HCT116 (cell line): Measurements from ENCODE around the gene WDR5. TPM values are rescaled to one million over a fixed set of nuclear protein-coding genes. Genes with fewer than 3 reads are reported as not detected.

Source experiments
- ATAC-seq: fragments of 200-7000 bp; cut with Tn5 transposase; 2 replicates; pipeline ENCODE4 v1.9.1; 2020; ENCODE audit warnings: mild to moderate bottlenecking, moderate library complexity
- BruUV-seq: library from RNA; stranded (reverse); fragments of 400-500 nt; replicated peaks from 2 replicates; lab custom pipeline; 2021; lab: Mats Ljungman, UMichigan
- CTCF ChIA-PET: fragments of 300-600 bp; sonication (Branson Sonifier 250); formaldehyde crosslinking; loops from one replicate; lab custom pipeline; 2021; ENCODE audit warnings: antibody characterized with exemption; lab: Charles Lee
- POLR2A ChIA-PET: fragments of 300-600, 350-600 bp; sonication (Branson Sonifier 250); formaldehyde crosslinking; loops from one replicate; lab custom pipeline; 2021; ENCODE audit warnings: antibody characterized with exemption; lab: Charles Lee
- RAD21 ChIA-PET, 2 experiments: fragments of 300-600 bp; sonication (Branson Sonifier 250); formaldehyde crosslinking; loops; one replicate each; lab custom pipeline; 2023; ENCODE audit warnings: low total read pairs in 2 of 2; ENCODE audit not compliant: uncharacterized antibody in 2 of 2, unreplicated experiment in 2 of 2, low non-redundant PET in 1 of 2; lab: Charles Lee
- DNase-seq: peaks from one replicate; pipeline ENCODE4 v3.0.0-alpha.2; 2010; ENCODE audit warnings: low read depth, low spot score
- H2AFZ ChIP-seq: fragments of 200-600 bp; shearing (Covaris generic), sonication (generic); 2 replicates; pipeline ENCODE4 v1.6.1; 2017; ENCODE audit warnings: low read depth, mixed run types, mixed read lengths, antibody characterized with exemption, low read length; ENCODE audit not compliant: poor library complexity, severe bottlenecking
- H3K27ac ChIP-seq: 2 replicates; pipeline ENCODE4 v1.5.1; 2012; ENCODE audit warnings: low read depth, low read length
- H3K27me3 ChIP-seq: fragments of 200-600 bp; sonication (generic); 2 replicates; pipeline ENCODE4 v1.6.1; 2016; ENCODE audit warnings: mixed run types, low read length, mixed read lengths; ENCODE audit not compliant: insufficient read depth
- H3K36me3 ChIP-seq, 2 experiments: fragments of 200-500 bp in 1 of 2; fragments of 200-600 bp in 1 of 2; sonication (Bioruptor generic) in 1 of 2; sonication (generic) in 1 of 2; 2 replicates each; pipeline versions ENCODE4 v1.5.1 to v1.6.1; 2014 to 2016; ENCODE audit warnings: low read length in 2 of 2, inconsistent platforms in 1 of 2, mixed read lengths in 1 of 2, mixed run types in 1 of 2; ENCODE audit not compliant: insufficient read depth in 2 of 2, control insufficient read depth in 1 of 2
- H3K4me1 ChIP-seq, 2 experiments: fragments of 200-600 bp in 1 of 2; sonication (generic) in 1 of 2; 2 replicates each; pipeline versions ENCODE4 v1.5.1 to v1.6.1; 2012 to 2017; ENCODE audit warnings: low read length in 2 of 2, inconsistent platforms in 1 of 2, mild to moderate bottlenecking in 1 of 2, mixed read lengths in 1 of 2, mixed run types in 1 of 2, moderate library complexity in 1 of 2; ENCODE audit not compliant: insufficient read depth in 2 of 2, control insufficient read depth in 1 of 2
- H3K4me2 ChIP-seq: fragments of 200-600 bp; sonication (generic); 2 replicates; pipeline ENCODE4 v1.6.1; 2017; ENCODE audit warnings: mixed run types, low read length, mixed read lengths
- H3K4me3 ChIP-seq, 2 experiments: fragments of 200-600 bp in 1 of 2; sonication (generic) in 1 of 2; replicated peaks in 1 of 2; 2 replicates each; pipeline ENCODE4 v1.5.1; 2011 to 2016; ENCODE audit warnings: low read length in 2 of 2, control low read depth in 1 of 2, low read depth in 1 of 2, mild to moderate bottlenecking in 1 of 2, mixed read lengths in 1 of 2, mixed run types in 1 of 2
- H3K79me2 ChIP-seq: fragments of 200-600 bp; sonication (generic); 2 replicates; pipeline ENCODE4 v1.6.1; 2017; ENCODE audit warnings: mild to moderate bottlenecking, mixed run types, low read length, moderate library complexity, mixed read lengths; ENCODE audit not compliant: insufficient read depth
- H3K9ac ChIP-seq: fragments of 200-600 bp; sonication (generic); 2 replicates; pipeline ENCODE4 v1.6.1; 2016; ENCODE audit warnings: low read length, mixed read lengths
- H3K9me2 ChIP-seq: fragments of 200-600 bp; sonication (generic), shearing (Covaris generic); 2 replicates; pipeline ENCODE4 v1.6.1; 2017; ENCODE audit warnings: mixed run types, mild to moderate bottlenecking, moderate library complexity; ENCODE audit not compliant: insufficient read depth
- H3K9me3 ChIP-seq, 2 experiments: fragments of 200-500 bp in 1 of 2; fragments of 200-600 bp in 1 of 2; sonication (Bioruptor generic) in 1 of 2; sonication (generic) in 1 of 2; 2 replicates each; pipeline ENCODE4 v1.6.1; 2014 to 2017; ENCODE audit warnings: low read length in 2 of 2, mixed read lengths in 2 of 2, inconsistent platforms in 1 of 2, low read depth in 1 of 2, mild to moderate bottlenecking in 1 of 2, mixed run types in 1 of 2, moderate library complexity in 1 of 2; ENCODE audit not compliant: control insufficient read depth in 1 of 2, insufficient read depth in 1 of 2
- H4K20me1 ChIP-seq: fragments of 200-600 bp; sonication (generic), shearing (Covaris generic); 2 replicates; pipeline ENCODE4 v1.6.1; 2017; ENCODE audit warnings: mixed run types, mild to moderate bottlenecking, moderate library complexity; ENCODE audit not compliant: insufficient read depth
- ELF1 ChIP-seq: IDR thresholded peaks from 2 replicates; pipeline ENCODE4 v1.6.1; 2012; ENCODE audit warnings: low read depth, borderline replicate concordance
- EZH2phosphoT487 ChIP-seq: fragments of 200-600 bp; IDR thresholded peaks from 2 replicates; pipeline ENCODE4 v1.6.1; 2018; ENCODE audit warnings: antibody characterized with exemption, borderline replicate concordance
- FOSL1 ChIP-seq: IDR thresholded peaks from 2 replicates; pipeline ENCODE4 v1.6.1; 2012; ENCODE audit warnings: low read depth
- POLR2A ChIP-seq: IDR thresholded peaks from 2 replicates; pipeline ENCODE4 v1.7.0; 2011; ENCODE audit warnings: borderline replicate concordance; ENCODE audit not compliant: insufficient read depth, insufficient read length; ENCODE audit errors: extremely low read depth
- RAD21 ChIP-seq: IDR thresholded peaks from 2 replicates; pipeline ENCODE4 v1.6.1; 2012; ENCODE audit warnings: low read depth, mild to moderate bottlenecking
- SIN3A ChIP-seq: IDR thresholded peaks from 2 replicates; pipeline ENCODE4 v1.6.1; 2012; ENCODE audit warnings: low read depth
- SP1 ChIP-seq: IDR thresholded peaks from 2 replicates; pipeline ENCODE4 v1.6.1; 2012; ENCODE audit warnings: low read depth
- SRF ChIP-seq: IDR thresholded peaks from 2 replicates; pipeline ENCODE4 v1.6.1; 2012; ENCODE audit warnings: low read depth
- TCF7L2 ChIP-seq: IDR thresholded peaks from 2 replicates; pipeline ENCODE4 v1.7.0; 2011; ENCODE audit warnings: borderline replicate concordance, inconsistent platforms; ENCODE audit not compliant: insufficient read depth, insufficient read length; ENCODE audit errors: extremely low read depth
- YY1 ChIP-seq: IDR thresholded peaks from 2 replicates; pipeline ENCODE4 v1.6.1; 2011; ENCODE audit warnings: low read length, low read depth, moderate library complexity, mild to moderate bottlenecking; ENCODE audit not compliant: insufficient replicate concordance; ENCODE audit errors: extremely low read depth
- ZNF274 ChIP-seq: fragments of 200-500 bp; sonication (Bioruptor generic); IDR thresholded peaks from 2 replicates; pipeline ENCODE4 v1.6.1; 2014; ENCODE audit warnings: mild to moderate bottlenecking, low read depth, low read length, inconsistent platforms
- intact Hi-C: fragments of 100-400 bp; cut with micrococcal nuclease; formaldehyde crosslinking; loops from 2 replicates; pipeline ENCODE4 v1.10.0; 2022
- total RNA-seq: library from RNA; stranded (reverse); gene quantifications from one replicate; pipeline ENCODE4 v1.2.1, GENCODE V29; 2021; ENCODE audit not compliant: unreplicated experiment
- TF ChIP-seq, protein P1 (sequence below): IDR thresholded peaks from 2 replicates; pipeline ENCODE4 v1.6.1; 2012
- TF ChIP-seq, protein P2 (sequence below), 3 experiments: fragments of 200-600 bp in 1 of 3; sonication (generic) in 1 of 3; IDR thresholded peaks in 2 of 3; conservative IDR thresholded peaks in 1 of 3; 2 replicates each; pipeline ENCODE4 v1.5.1; 2012 to 2017; ENCODE audit warnings: low read depth in 2 of 3, low read length in 2 of 3, antibody characterized with exemption in 1 of 3, borderline replicate concordance in 1 of 3, control low read depth in 1 of 3, mild to moderate bottlenecking in 1 of 3, mixed read lengths in 1 of 3, mixed run types in 1 of 3, moderate library complexity in 1 of 3; ENCODE audit not compliant: insufficient read depth in 1 of 3

Gene WDR5
- total RNA-seq, 1 experiment from 2014 or later: 55.8 TPM

GRCh38 chr9:134180786-134181647 is 45.1 kb downstream of the WDR5 start:
- no peaks in the 10 kb centered on the region for H3K27me3 ChIP-seq
- DNase-seq (no peak), ATAC-seq (no peak)
- H3K79me2 ChIP-seq: no peaks in the 10 kb centered on the region
- RAD21 ChIA-PET: no interaction called here
- no peak overlapping the region for H3K4me2 ChIP-seq
- no peak overlapping the region for H3K27ac ChIP-seq
- no TSS peak for BruUV-seq
- no peak overlapping the region for H3K4me3 ChIP-seq
- H3K4me1 ChIP-seq: no peaks in the 10 kb centered on the region
- no peaks in the 10 kb centered on the region for H3K36me3 ChIP-seq
- H3K9me3 ChIP-seq: no peaks in the 10 kb centered on the region; a peak in 1 of 4 replicates
- no peaks in the 10 kb centered on the region for H3K9me2 ChIP-seq
- intact Hi-C loops: no loop called here
- H4K20me1 ChIP-seq: no peaks in the 10 kb centered on the region
- TF ChIP-seq SIN3A: no peak
- TF ChIP-seq FOSL1: no peak
- TF ChIP-seq POLR2A: no peak
- TF ChIP-seq YY1: no peak
- TF ChIP-seq TCF7L2: no peak
- TF ChIP-seq SRF: no peak
- no peak for TF ChIP-seq RAD21
- no peak for TF ChIP-seq ELF1
- TF ChIP-seq, protein P1, sequence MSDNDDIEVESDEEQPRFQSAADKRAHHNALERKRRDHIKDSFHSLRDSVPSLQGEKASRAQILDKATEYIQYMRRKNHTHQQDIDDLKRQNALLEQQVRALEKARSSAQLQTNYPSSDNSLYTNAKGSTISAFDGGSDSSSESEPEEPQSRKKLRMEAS: no peak
- no peak for TF ChIP-seq ZNF274
- TF ChIP-seq, protein P2, sequence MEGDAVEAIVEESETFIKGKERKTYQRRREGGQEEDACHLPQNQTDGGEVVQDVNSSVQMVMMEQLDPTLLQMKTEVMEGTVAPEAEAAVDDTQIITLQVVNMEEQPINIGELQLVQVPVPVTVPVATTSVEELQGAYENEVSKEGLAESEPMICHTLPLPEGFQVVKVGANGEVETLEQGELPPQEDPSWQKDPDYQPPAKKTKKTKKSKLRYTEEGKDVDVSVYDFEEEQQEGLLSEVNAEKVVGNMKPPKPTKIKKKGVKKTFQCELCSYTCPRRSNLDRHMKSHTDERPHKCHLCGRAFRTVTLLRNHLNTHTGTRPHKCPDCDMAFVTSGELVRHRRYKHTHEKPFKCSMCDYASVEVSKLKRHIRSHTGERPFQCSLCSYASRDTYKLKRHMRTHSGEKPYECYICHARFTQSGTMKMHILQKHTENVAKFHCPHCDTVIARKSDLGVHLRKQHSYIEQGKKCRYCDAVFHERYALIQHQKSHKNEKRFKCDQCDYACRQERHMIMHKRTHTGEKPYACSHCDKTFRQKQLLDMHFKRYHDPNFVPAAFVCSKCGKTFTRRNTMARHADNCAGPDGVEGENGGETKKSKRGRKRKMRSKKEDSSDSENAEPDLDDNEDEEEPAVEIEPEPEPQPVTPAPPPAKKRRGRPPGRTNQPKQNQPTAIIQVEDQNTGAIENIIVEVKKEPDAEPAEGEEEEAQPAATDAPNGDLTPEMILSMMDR (IDR thresholded peaks at IDR 0.05 in 2 of 3, conservative IDR thresholded peaks at IDR 0.05 in 1 of 3; ENCODE audit: borderline replicate concordance in 1 of 3, insufficient read depth in 1 of 3, low read depth in 2 of 3, low read length in 2 of 3): no peak
- no peak for TF ChIP-seq EZH2phosphoT487
- no peak for TF ChIP-seq SP1
- H2AFZ ChIP-seq: no peak overlapping the region
- POLR2A ChIA-PET: no interaction called here
- H3K9ac ChIP-seq: no peak overlapping the region
- CTCF ChIA-PET: no interaction called here
